Stimulated activated CD4-positive, alpha-beta T cell treated with anti-CD3 and anti-CD28 coated beads, TNF-alpha, amount 100 ng/mL, for 4 hours (primary cell): ENCODE data around the gene DMRT3.

Source experiments
- DNase-seq, 3 experiments: peaks; one replicate each; pipeline ENCODE4 v3.0.0-alpha.2; 2020; ENCODE audit warnings: low read depth in 3 of 3

The DMRT3 gene

DNA sequence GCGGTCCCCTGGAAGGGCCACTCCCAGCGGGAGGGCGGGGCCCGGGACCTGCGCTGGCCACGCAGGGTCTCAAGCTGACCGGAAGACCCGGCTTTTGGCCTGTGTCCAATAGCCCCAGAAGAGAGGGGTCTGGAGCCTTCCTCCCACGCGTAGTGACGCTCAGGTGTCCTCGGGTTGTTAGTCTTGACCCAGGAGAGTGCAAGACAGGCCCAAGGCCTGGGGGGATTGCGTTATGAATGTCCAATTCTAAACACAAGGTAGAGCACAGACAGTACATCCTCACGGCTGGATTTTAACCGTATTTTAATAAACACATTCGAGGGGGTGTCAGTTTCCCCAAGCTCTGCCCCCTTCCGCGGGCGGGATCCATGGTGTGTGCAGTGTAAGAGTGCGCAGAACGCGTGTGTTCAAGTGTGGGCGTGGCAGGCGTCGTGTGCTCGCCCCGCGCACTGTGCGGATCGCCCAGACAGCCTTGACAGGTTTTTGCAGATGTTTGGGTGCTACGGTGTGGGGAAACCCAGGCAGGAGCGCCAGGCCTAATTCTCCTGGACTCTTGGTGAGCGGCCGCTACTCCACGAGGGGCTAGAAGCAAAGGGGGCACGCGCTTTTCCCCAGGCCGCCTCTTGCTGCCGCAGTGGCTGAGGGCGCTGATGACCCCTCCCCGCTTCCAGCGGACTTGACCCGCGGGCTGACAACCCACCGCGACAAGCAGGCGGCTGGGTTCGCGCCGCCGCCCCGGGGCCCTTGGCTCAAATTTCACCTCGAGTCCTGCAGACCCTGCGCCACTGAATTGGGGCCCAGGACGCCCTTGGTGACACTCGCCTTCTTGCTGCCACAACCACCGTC, 6.1 kb upstream of the DMRT3 start:
- no peak for DNase-seq

DNA sequence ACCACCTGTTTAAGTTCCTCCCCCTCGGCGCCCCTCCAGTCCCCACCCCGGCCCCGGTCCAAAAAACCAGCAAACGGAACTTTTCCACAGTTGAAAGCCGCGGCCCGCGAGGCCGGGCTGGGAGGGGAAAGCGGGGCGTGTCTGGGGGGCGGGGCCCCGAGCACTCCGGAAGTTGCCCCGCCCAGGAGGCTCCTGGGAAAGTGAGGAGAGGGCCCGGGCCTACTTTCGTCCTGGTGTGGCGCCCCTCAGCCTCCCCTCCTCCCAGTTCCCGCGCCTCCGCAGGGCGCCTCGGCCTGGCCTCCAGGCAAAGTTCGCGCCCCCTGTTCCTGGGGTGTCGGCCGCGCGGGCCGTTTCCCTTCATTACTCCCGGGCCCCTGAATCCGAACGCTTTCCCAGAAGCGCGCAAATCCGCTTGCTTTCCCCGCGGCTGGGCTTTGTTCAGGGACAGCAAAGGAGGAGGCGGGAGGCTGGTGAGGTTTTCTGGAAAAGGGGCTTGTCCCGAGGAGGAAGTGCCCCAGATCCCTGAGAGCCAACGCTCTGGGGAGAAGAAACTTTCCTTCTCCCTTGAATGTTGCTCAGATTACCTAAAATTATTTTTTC, 4.5 kb upstream of the DMRT3 start:
- DNase-seq = no peak

DNA sequence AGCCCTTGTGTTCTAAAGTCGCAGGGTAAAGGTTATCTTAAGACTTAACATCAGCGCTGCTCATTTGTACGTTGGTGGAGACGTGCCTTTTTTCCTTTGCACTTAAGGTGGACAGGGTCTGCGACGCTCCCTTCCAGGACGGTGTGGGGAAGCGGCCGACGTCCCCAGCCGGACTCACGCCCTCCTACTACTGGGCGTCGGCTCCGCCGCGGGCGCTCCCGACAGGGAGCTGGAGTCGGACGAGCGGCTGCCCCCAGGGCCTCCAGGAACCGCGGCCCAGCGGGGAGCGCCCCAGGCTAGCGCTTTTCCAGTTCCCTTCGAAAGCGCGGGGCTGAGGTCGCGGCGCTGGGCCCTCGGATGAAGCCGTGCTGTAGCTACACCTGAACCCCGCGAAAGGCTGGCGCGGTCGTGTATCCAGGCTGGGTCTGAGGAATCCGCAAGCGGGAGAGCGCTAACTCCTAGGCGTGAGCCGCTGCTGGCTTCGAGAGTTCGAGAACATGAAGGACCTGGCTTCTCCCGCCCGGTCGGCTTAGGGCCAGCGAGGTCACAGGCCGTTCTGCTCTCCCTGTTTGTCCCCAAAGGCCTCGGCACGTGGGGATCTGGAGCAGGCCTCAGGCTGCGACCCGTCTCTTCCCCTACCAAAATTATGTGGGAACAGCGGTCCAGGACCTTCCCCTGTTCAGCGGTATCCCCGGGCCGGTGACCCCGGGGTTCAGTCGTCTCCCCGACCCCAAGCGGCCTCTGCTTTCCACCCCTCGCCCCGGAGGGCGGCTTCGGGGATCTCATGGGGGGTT, 3.8 kb upstream of the DMRT3 start:
- DNase-seq = no peak

DNA sequence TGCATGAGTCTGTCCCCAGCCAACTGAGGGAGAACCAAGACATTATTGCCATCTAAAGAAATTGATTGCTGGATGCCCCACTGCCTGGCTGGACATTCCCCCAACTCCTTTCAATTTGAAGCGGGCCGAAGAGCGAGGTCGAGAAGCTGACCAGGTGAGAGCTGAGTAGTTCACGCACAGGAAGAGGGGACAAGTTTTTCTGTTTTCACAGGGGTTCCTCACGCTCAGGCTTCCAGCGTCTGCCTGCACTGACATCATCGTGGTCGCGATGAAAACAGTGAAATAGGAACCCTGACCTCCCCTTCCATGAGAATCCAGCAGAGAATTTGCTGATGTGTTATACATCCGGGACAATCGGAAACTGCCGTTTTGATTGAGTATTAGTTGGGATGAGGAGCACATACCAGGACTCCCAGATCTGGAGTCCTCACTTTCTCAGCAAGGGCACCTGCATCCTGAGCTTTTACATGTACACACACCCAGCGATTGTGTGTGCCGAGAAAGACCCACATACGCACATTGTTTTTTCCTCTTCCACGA, 3.1 kb upstream of the DMRT3 start:
- no peak for DNase-seq

DNA sequence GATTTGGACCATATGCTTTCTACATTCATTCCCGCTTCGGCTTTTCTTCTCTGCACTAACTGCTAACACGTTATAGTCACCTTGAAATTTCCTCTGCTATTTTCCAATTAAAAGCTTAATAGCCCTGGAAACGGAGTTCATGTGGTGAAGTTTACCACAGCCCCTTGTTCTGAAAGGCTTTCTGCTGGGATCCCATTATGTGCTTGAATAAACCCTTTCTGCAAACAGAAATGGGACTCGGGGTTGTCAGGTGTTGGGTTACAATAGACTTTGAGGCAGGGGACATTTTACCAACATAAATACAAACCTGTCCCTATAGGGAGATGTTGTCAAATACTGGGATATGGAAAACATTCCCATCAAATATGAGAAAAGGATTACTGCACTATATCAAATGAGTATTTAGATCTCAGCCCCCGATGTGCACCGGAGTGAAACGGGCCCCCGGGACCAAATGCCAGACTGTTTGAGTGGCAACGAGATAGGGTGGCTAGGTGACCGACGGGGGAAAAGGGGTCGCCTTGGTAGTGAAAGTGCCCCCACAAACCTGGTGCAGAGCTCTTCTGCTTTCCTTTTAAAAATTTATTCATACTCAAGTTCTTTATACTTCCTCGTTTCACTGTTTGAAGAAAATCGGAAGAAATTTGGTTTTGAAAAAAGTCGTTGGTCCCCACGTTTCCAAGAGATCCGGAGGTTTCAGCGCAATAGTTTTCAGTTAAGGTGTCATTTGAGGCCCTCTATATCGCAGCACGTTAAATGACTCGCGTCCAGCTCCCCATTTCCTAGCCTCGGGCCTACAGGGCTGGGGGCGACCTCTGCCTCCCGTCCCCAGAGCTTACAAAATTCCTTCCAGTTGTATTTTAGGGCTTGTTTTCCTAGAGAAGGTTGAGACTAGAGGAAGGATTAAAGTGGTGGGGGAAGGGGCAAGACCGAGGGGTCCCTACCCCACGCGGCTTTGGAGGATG, 2.1 kb upstream of the DMRT3 start:
- no peak for DNase-seq

DNA sequence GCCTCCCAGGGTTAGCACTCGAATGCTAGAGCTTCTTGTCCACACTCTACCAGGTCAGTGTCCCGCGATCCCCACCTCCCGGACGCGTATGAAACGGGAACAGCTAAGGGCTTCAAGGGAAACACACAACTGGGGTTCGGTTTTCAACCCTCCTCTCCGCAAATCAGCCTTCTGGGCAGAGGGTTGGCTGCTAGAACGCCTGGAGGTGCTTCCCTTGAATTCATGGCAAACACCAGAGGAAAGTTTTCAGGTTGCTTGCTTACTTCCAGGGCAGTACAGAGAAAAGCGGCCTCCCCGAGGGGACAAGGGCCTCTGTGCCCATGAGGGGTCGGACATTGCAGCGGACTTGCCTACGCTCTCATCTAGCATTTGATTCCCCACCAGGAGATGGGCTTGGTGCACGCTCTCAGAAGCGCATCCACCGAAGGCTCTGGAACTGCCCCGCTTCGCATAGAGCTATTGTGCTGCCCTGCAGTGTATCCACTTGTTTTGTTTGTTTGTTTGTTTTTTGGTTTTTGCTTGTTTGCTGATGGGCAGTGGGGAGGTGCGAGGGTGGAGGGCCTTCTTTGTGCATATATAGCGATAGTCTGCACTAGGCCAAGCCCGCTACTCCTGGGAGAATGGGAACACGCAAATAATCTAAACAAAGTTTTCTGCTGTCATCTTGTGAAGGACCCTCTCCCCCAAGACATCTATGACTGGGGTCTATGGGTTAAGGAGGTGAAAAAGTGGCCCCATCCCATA, 1.3 kb upstream of the DMRT3 start:
- no peak for DNase-seq

DNA sequence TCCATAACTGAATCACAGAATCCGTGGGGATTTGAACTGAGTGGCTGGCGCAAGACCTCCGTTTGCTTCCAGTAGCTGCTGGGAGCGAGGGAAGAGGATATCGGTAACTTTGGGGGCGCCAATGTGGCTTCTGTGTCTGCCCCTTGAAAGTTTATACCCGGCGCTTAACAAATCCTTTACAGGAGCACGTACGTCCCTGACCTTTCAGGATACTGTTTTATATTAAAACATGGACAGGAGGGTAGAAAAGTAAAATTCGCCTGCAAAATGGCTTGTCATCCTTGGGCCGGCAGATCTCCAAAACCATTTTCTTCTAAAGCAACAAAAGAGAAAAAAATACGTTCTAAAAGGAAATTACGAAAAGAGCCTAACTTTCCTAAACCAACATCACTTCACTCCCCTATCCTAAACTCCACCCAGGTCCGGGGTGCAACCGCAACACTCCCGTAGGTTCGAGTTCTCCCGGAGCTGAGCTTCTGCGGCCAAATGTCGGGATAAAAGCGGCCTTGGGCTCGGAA, 656 bp upstream of the DMRT3 start:
- DNase-seq = no peak

DNA sequence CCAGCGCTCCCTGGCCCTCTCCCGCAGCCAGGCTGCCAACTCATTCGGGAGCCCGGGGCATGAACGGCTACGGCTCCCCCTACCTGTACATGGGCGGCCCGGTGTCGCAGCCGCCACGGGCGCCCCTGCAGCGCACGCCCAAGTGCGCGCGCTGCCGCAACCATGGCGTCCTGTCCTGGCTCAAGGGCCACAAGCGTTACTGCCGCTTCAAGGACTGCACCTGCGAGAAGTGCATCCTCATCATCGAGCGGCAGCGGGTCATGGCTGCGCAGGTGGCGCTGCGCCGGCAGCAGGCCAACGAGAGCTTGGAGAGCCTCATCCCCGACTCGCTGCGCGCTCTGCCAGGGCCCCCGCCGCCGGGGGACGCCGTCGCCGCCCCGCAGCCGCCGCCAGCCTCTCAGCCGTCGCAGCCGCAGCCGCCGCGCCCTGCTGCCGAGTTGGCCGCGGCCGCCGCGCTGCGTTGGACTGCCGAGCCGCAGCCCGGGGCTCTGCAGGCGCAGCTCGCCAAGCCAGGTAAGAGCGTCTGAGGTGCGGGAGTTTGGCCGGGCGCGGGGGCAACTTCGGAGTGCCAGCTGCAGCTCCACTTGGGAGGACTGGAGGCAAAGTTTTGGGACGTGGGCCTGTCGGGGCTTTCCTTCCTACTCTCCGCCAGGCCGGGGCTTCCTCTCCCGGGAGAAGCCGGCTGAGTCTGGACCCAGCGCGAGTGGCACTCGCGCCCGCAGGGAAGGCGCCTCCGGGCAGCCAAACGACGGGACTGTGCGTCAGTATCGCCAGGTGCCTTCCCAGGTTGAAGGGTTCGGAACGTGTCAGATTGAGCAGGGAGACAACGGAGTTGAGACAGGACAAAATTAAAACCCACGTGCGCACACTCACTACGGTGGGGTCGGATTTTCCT, 735 bp downstream of the DMRT3 start:
- no peak for DNase-seq

DNA sequence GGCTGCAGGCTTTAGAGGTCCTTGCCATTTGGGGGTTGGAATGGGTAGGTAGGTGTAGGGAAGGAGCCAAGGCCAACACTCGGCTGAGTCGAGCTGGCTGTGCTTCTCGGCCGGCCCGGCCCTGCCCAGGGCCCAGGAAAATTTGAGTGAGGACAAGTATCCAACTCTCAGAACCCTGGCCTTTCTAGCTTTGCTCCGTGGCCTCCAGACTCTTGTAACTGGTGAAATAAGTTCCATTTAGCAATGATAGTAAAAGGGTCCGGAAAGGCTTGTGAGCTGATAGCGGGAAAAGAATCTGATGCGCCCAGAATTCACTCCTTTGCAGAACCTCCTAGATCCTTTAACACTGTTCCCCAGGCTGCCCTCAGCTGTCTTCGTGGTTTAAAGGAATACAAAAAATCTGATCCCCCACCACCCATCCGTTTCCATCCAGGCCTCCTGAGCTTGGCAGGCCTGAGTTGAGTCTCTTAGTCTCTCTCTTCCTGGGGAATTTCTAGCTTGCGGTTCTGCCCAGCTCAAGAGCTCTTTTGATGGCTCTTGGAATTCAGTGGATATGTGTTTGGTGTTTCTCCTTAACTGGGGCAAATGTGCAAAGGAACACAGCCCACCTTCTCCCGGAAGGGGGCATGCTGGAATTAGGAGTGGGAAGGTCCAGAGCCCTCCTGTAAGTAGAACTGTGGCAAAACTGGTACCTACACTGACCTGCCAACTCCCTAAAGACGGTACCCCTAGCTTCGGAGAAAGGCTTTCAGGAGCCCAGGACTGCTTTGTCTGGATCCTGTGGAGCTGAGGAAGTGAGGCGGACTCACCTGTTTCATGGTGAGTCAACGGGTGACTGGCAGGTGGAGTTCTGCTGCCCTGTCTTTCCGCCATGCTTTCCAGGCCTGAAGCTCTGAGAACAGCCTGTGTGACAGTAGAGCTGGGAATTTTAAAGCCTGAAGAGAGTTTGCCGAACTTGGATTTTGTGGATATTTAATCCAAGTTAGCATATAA, 1.7 kb downstream of the DMRT3 start:
- no peak for DNase-seq

DNA sequence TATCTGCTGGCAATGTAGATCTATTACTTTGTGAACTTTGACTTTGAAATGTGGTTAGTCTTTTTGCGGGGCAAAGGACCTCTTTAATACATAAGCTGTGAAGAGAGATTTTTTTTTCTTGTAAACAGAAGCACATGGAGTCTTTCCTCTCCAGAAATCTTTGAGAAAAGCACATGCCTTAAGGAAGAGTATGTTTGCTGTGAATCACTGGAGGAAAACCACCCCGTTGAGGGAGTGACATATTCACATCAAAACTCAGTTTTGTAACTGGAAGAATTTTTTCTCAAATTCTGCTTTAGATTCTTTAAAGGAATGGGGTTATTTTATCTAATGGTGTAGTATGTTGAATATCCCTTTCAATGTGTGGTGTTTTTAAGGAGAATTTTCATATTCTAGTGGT, 3.5 kb downstream of the DMRT3 start:
- DNase-seq = no peak

DNA sequence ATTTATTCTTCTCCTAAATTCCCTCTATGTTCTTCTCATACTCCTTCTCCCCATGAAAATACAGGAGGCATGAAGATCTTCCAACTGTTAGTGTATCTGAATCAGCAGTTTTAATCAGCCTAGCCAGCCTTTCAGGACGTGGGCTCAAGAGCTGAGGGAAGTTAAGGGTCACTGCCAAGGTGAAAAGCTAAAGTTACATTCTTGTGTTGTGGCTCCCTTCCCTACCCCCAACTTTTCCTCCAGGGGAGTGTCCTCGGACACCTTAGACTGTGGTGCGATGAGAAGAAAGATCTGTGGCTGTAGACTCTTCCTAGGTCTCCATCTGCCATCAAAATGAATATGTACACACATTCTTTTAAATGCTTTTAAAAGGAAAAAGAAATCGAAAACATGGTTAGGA, 4.2 kb downstream of the DMRT3 start:
- no peak for DNase-seq

DNA sequence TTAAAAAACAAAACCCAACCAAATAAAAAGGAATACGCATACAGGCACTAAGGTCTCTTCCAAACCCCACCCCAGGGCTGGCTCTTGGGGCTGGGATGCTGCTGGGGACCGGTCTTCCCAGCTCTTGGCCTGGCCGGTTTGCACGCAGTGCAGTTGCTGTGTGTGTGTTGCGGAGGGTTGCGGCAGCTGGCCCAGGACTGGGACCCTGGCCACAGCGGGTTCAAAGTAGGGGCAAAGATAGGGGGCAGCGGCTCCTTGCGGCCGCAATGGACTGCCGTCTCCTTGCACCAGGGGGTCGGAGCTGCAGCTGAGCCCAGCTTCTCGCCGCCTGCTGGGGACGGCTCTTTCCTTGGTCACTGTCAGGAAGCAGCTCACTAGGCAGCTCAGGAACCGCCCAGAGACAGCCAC, 5.0 kb downstream of the DMRT3 start:
- no peak for DNase-seq

DNA sequence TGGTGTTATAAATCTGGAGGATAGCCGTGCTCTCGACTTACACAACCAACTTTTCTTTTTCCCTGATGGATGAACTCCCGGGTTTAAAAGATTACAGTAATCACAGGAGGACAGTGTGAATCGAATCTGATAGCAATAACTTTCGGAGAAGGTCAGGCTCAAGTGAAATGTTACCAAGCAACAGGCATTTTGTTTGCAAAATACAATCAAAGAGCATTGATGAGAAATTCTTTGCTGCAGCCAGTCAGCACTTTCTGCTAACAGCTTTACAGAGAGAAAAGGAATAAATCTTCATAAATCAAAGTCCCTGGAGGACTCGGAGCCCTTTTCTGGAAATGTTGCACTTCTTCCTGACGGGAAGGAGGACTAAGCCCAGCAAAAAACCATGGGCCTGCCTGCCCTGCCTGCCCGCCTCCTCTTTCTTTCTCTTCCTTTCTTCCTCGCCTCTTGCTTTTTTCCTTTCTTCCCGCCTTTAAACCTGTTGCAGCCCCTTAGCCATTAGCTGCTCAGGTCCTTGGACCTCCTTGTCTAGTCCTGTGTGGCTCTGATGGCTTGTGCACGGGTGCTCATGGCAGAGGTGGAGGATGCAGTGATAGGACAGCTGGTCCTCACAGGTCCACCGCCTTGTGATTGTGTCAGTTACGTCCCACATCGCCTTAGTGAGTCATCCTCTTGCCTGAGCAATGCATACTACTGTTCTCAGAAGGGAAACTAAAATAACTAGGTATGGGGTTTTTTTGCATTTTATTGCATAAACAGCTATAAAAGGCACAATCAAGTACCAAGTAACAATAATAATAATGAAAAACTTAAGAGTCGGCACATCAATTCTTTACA, 6.2 kb downstream of the DMRT3 start:
- no peak for DNase-seq

DNA sequence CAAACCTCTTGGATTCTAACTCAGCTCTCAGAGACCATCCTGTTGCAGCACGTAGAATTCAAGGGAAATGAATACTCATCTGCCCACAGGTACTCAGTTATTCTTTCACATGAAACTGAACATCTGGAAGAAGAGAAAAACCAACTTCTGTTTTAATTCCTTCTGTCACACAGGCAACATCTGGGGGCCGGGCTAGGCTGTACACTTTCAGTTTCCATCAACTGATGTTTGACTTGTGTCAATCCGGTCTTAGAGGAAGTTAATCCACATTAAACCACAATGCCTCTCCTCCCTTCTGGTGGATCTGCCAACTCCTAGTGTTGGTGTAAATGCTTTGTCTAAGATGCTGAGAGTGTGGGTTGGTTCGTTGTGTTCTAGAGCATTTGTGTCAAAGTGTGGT, 17.6 kb downstream of the DMRT3 start:
- DNase-seq = no peak

DNA sequence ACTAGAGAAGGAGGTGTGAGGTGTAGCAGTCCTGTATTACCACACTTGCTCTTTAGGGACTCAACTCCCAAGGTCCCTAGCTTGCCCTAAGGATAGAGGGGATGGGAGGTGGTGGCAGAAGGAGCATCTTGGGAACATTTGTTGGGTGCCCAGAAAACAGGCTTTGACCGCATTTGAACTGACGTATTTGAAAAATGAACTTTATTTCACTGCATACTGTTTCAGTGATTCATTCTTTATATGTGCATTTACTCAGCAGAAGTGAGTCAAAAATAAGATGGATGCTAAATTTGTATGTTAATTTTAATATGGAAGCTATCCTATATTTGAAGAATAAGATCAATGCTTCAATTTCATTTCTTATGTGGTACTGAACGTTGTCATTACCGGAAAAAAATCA, 18.7 kb downstream of the DMRT3 start:
- no peak for DNase-seq

DNA sequence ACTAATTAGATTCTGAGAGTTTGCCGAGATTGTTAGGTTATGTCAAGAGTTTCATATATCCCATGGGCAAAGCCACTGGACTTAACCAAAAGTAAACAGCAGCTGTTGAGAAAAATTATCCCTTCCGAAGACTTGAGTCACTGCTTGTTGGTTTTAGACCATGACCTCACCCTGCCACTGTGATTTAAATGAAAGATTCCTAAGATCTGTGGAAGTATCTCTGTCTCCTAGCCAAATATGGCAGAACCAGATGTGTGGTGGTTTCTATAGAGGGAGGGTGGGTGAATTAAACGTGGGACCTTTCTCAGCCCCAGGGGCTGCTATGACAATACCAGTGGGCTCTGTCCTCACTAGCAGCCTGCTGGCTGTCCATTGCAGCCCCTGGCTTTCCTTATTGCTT, 19.3 kb downstream of the DMRT3 start:
- DNase-seq = no peak
